ENCODE data around the gene F2RL2.

- TF ChIP-seq, protein P1, sequence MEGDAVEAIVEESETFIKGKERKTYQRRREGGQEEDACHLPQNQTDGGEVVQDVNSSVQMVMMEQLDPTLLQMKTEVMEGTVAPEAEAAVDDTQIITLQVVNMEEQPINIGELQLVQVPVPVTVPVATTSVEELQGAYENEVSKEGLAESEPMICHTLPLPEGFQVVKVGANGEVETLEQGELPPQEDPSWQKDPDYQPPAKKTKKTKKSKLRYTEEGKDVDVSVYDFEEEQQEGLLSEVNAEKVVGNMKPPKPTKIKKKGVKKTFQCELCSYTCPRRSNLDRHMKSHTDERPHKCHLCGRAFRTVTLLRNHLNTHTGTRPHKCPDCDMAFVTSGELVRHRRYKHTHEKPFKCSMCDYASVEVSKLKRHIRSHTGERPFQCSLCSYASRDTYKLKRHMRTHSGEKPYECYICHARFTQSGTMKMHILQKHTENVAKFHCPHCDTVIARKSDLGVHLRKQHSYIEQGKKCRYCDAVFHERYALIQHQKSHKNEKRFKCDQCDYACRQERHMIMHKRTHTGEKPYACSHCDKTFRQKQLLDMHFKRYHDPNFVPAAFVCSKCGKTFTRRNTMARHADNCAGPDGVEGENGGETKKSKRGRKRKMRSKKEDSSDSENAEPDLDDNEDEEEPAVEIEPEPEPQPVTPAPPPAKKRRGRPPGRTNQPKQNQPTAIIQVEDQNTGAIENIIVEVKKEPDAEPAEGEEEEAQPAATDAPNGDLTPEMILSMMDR (IDR thresholded peaks at IDR 0.05; ENCODE audit: borderline replicate concordance, extremely low read depth, low read length, poor library complexity, severe bottlenecking) = no peak
- TF ChIP-seq EZH2 (IDR thresholded peaks at IDR 0.05; ENCODE audit: borderline replicate concordance, low read depth, low read length, severe bottlenecking) = no peak
These were observed 37.2 kb upstream of the F2RL2 start for GRCh38 chr5:76660360-76660759.
